GM18507 (cell line): Measurements from ENCODE around the gene BATF3.
"Not testable (repeated sequence)": the region's sequence is repeated elsewhere in the genome, so short reads cannot be mapped to it uniquely, and the experiment has no call there.

ENCODE experiments used
- DNase-seq: peaks from one replicate; pipeline ENCODE4 v3.0.0; 2011; ENCODE audit warnings: low read depth; ENCODE audit not compliant: insufficient read length; ENCODE audit errors: extremely low spot score
- FAIRE-seq: peaks from 2 replicates; lab custom pipeline; 2011; peaks lifted over from hg19 to GRCh38; lab: Jason Lieb, UNC

Gene BATF3, protein sequence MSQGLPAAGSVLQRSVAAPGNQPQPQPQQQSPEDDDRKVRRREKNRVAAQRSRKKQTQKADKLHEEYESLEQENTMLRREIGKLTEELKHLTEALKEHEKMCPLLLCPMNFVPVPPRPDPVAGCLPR

GRCh38 chr1:212699625-212700222 is at the start of gene BATF3:
Gene BATF3, minus strand, starts transcription at chr1:212699840. Its CDS starts 78 bp downstream, at chr1:212699762.
- FAIRE-seq (no peak), DNase-seq (no peak)

DNA sequence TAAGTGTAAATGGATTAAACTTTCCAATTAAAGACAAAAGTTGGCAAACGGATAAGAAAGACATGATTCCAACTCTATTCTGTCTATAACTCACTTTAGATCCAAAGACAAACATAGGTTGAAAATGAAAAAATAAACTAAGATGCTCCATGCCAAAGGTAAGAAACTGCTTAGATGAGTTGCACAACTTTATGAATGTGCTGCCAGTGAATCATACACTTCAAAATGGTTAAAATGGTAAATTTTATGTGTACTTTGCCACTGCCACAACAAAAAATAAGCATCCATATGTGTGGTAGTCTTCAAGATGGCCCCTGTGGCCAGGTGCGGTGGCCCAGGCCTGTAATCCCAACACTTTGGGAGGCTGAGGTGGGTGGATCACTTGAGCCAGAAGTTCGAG is 46.9 kb upstream of the BATF3 start:
- FAIRE-seq (no peak), DNase-seq (no peak)

GRCh38 chr1:212745303-212745702 is 45.7 kb upstream of the BATF3 start:
- FAIRE-seq = no peak
- DNase-seq = no peak

DNA sequence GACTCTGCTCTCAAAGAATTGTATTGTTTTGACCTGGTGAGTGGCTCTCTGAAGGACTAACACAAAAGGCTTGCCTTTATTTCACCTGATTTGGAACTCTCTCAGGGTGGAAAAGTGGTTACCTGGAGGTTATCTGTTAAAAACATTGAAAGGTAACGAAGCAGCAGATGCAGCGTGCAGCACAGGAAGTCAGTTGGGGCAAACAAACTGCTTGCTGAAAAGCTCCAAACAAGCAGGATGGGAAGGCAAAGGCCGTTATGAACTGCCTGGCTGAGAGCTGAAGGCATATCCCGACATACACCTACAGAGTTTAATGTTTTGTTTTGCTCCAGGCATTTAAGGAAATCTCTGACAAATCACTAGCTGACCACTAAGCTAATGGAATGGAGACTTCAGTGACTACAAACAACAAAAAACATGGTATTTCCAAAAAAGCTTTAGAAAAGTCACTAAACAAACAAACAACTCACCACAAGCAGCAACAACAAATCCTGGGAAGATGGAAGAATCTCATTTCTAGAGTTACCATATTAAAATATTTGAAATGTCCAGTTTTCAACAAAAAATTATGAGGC is 44.3 kb upstream of the BATF3 start:
- no peak for DNase-seq
- FAIRE-seq = no peak

- FAIRE-seq (no peak), DNase-seq (no peak)
Observed at GRCh38 chr1:212738330-212738729, 38.7 kb upstream of the BATF3 start.

- FAIRE-seq (no peak), DNase-seq (no peak)
Observed at GRCh38 chr1:212737559-212737958, 37.9 kb upstream of the BATF3 start.

DNA sequence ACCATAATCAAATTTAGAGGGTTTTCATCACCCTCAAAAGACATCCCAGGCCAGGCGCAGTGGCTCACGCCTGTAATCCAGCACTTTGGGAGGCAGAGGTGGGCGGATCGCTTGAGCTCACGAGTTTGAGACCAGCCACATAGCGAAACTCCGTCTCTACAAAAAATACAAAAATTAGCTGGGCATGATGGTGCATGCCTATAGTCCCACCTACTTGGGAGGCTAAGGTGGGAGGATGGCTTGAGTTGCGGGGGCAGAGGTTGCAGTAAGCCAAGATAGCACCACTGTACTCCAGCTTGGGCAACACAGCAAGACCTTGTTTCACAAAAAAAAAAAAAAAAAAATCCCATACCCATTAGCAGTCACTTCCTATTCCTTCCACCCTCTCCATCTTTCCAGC is 33.5 kb upstream of the BATF3 start:
- DNase-seq = no peak
- no peak for FAIRE-seq

DNA sequence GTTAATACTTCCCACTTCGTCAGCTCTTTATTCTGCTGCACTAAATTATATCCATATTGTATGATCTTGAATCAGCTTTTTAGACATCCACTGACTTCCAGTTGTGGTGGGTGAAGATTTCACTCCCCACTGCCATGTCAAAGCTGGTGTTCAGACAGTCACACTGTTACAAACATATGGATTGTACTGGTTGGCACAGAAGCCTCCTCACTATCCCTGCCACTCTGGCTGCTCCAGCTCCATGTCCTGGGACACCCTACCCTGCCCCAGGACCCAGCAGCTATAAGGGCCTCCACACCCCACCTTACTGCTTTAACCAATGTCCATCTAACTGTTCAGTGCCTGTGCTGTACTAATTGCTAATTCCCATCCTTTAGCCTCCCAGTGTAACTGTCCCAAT is 32.0 kb upstream of the BATF3 start:
- DNase-seq = no peak
- no peak for FAIRE-seq

DNA sequence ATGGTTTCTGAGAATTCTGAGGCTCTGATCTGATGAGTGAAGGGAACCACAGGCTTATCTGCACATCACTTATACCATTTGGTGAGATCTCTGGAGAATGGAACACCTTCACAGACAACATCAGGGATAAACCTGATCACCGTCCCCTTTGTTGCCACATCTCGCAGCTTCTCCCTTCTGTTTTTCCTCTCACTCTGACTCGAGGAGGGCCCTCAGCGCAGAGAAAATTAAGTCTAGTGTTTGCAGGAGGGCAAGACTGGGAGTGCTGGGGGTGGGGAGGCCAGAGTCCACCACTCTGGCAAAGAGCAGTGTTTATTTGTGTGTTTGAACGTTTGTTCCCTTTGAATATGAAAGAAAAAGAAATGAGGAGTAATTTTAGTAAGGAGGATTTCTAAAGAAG is 29.0 kb upstream of the BATF3 start:
- no peak for DNase-seq
- no peak for FAIRE-seq

- FAIRE-seq = no peak
- DNase-seq = no peak
Observed at GRCh38 chr1:212727386-212728181, 27.9 kb upstream of the BATF3 start.

- not testable (repeated sequence) for FAIRE-seq, DNase-seq
Observed at GRCh38 chr1:212724679-212725078, 25.0 kb upstream of the BATF3 start.

- FAIRE-seq (no peak), DNase-seq (no peak)
Observed at GRCh38 chr1:212722270-212722957, 22.8 kb upstream of the BATF3 start.

- FAIRE-seq (peak; percentile 51), DNase-seq (no peak)
Observed at GRCh38 chr1:212721388-212722247, 22.0 kb upstream of the BATF3 start.

DNA sequence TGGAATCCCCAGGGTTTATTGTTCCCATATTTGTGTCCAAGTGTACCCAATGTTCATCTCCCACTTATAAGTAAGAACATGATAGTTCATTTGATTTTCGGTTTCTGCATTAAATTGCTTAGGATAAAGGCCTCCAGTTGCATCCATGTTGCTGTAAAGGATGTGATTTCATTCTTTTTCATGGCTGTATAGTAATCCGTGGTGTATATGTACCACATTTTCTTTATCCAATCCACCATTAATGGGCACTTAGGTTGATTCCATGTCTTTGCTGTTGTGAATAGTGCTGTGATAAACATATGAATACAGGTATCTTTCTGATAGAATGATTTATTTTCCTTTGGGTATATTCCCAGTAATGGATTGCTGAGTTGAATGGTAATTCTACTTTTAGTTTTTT is 20.0 kb upstream of the BATF3 start:
- DNase-seq (no peak), FAIRE-seq (no peak)

DNA sequence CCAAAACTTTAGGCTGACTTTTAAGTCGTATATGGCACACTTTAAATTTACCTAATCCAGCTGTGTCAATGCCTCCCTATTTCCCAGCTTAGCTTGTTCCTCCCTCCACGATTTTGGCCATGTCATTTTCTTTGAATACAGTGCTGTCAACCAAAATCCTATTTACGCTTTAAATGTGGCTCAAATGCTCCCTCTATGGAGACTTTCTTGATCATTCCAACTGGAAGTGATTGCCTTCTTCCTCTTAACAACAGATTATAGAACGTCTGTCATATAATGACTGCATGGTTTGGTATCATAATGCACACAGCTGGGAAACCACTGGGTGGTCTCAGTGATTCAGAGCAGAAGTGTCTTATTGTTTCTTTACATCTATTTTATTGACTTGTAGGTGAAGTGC is 18.9 kb upstream of the BATF3 start:
- FAIRE-seq (no peak), DNase-seq (no peak)

DNA sequence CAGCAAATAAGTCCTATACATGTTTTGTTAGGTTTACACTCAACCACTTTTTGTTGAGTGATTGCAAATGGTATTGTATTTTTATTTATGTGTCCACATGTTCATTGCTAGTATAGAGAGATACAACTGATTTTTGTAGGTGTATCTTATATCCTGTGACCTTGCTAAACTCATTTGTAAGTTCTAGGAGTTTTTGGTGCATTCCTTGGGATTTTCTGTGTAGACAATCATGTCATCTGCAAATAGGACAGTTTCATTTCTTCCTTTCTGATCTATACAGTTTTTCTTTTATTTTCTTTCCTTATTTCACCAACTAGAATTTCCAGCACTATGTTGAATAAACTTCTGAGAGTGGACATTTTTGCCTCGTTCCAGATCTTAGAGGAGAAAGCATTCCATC is 16.5 kb upstream of the BATF3 start:
- FAIRE-seq = no peak
- DNase-seq = no peak

- DNase-seq = no peak
- no peak for FAIRE-seq
Observed at GRCh38 chr1:212713465-212714136, 14.0 kb upstream of the BATF3 start.

DNA sequence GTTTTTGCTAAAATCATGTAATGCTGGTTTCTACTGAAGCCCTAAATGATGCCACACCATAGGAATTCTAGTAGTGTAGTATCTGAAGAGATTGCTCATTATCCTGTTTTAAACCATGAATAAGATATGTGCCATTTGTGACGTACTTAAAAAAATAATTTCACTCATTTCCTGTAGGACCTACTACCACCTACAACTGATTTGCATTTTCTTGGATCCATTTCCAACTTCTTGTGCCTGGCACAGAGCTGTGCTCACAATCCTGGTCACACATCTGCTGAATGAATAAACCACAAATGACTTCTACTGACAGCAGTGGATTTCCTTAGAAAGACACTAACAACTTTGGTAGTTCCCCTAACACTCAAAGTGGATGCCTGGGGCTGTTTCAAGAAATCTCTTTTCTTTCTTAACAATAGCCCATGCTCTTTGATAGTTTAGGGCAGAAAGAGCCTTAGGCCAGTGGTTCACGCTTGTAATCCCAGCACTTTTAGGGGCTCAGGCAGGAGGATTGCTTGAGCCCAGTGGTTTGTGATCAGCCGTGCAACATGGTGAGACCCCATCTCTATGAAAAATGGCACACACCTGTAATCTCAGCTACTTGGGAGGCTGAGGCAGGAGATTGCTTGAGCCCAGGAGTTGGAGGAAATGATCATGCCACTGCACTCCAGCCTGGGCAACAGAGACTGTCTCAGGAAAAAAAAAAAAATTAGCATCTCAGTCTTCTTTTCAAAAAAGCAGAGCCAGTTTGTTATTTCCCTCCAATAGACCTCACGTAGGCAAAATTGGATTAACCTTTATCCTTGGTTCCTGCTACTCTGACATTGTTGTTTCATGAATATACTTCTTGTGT is 13.0 kb upstream of the BATF3 start:
- DNase-seq = no peak
- no peak for FAIRE-seq
